Gastrocnemius medialis (tissue), 4 donors: ENCODE measurements around the gene RNF213.

Experiments used
- POLR2A ChIP-seq, 2 donors: fragments of 450-650 bp; IDR thresholded peaks; one replicate each; pipeline ENCODE4 v1.6.1; 2017; ENCODE audit warnings: antibody characterized with exemption in 2 of 2, mild to moderate bottlenecking in 2 of 2, moderate library complexity in 2 of 2
- TF ChIP-seq, protein P1 (sequence below), 5 experiments: fragments of 450-650 bp in 3 of 5; fragments of 200-600 bp in 2 of 5; sonication (generic) in 2 of 5; IDR thresholded peaks in 4 of 5; conservative IDR thresholded peaks in 1 of 5; 1 replicate in 4 of 5; 2 replicates in 1 of 5; pipeline ENCODE4 v1.5.1; 2016 to 2019; ENCODE audit warnings: antibody characterized with exemption in 5 of 5, mild to moderate bottlenecking in 3 of 5, moderate library complexity in 3 of 5

GRCh38 chr17:80291260-80291659, 30.6 kb downstream of the RNF213 start:
- TF ChIP-seq, protein P1, sequence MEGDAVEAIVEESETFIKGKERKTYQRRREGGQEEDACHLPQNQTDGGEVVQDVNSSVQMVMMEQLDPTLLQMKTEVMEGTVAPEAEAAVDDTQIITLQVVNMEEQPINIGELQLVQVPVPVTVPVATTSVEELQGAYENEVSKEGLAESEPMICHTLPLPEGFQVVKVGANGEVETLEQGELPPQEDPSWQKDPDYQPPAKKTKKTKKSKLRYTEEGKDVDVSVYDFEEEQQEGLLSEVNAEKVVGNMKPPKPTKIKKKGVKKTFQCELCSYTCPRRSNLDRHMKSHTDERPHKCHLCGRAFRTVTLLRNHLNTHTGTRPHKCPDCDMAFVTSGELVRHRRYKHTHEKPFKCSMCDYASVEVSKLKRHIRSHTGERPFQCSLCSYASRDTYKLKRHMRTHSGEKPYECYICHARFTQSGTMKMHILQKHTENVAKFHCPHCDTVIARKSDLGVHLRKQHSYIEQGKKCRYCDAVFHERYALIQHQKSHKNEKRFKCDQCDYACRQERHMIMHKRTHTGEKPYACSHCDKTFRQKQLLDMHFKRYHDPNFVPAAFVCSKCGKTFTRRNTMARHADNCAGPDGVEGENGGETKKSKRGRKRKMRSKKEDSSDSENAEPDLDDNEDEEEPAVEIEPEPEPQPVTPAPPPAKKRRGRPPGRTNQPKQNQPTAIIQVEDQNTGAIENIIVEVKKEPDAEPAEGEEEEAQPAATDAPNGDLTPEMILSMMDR (IDR thresholded peaks at IDR 0.05 in 4 of 5, conservative IDR thresholded peaks at IDR 0.05 in 1 of 5): no peak
- no peak for TF ChIP-seq POLR2A (IDR thresholded peaks at IDR 0.05)
